Stimulated activated CD8-positive, alpha-beta memory T cell treated with anti-CD3 and anti-CD28 coated beads, Interleukin-15, amount 100 ng/mL, for 24 hours (primary cell): ENCODE data around the gene ETFA.
"Not testable (repeated sequence)": the region's sequence is repeated elsewhere in the genome, so short reads cannot be mapped to it uniquely, and the experiment has no call there.

Source experiments
- DNase-seq: peaks from one replicate; pipeline ENCODE4 v3.0.0-alpha.2; 2020; ENCODE audit warnings: low read depth

The ETFA gene

DNA sequence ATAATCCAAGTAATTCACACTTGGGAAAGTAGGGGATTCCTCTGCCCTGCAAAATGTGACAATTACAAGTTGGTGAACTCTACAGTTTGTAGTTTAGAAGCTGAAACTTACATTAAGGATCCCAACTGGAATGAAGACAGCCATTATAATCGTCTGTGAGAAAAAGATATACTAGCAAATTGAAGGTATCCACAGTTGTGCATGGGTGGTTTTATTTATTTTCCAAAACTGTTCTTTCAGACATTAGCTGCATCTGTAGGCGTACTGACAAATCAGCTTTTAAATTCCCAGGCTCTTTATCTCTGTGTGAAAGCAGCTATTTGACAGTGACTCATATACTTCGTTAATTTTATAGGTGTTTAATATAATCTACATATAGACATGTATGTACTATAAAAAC is 12.8 kb upstream of the ETFA start:
- DNase-seq: no peak

- DNase-seq: no peak
These were observed 10.3 kb upstream of the ETFA start for GRCh38 chr15:76321602-76322001.

DNA sequence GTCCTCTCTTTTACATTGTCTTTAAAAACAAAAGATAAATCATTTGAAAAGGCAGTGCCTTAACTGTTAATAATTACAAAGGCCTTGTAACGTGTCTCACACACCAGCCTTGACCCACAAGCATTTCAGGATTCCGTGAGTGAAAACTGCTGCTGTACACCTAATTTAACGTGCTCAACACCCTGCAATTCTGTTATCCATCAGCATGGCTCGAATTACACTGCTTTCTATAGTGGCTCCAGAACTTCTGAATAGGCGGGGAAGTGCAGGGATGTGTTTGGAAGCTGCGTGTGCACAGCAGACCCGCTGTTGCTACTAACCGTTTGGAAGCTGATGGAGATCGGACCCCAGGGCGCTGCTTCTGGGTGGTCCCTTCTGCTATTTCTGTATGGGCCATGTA is 9.9 kb upstream of the ETFA start:
- no peak for DNase-seq

- DNase-seq: no peak
These were observed 8.7 kb upstream of the ETFA start for GRCh38 chr15:76320012-76320411.

DNA sequence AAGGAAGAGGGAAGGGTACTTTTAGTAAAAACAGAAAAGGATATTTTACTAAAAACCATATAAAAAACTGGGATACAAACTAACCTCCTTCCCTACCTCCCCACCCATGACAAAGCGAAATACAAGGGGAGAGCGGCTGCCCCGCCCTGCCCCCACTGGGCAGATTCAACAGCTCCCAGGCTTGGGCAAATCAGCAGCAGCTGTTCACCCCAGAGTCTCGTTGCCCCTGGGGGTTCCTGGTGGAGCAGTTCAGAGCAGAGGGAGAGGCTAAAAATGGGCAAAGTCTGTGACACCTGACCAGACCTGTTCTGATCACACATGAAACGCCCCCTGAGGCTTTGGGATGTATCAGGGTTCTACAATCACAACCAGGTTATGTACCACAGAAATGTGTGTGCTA is 2.5 kb upstream of the ETFA start:
- no peak for DNase-seq

DNA sequence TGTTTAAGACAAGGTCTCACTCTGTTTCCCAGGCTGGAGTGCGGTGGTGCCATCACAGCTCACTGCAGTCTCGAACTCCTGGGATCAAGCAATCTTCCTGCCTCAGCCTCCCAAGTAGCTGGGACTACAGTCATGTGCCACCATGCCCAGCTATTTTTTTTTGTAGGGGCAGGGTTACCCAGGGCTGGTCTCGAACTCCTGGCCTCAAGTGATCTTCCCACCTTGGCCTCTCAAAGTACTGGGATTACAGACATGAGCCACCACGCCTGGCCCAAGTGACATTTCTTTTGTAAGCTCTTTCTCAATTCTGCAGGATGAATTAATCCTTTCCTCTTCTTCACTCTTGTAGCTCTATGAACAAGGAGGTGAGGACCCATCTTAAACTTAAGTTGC is 1.9 kb upstream of the ETFA start:
- not testable (repeated sequence) for DNase-seq

DNA sequence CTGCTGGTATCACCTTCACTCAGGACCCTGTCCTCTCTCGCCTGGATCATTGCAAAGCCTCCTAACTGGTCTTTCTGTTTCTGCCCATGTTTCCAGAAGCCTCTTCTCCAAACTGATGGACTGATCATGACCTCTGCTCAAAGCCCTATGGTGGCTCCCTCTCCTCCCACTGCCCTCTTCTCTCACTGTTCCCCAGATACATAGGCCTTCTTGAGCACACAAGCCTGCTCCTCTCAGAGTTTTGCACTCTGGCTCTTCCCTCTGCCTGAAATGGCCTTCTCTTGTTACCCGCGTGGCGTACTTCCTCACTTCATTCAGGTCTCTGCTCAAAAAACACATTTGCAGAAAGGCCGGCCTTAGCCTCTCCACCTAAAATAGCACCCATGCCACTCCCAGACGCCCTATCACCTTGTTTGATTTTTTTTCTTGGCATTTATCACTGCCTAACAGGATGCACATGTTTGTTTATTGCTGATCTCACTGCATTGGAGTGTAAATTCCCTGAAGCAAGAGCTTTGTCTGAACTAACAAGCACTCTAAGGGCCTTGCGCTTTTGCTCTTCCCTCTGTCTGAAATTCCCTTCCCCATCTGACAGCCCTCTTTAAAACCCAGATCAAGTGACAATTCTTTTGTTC is 1.4 kb upstream of the ETFA start:
- no peak for DNase-seq

DNA sequence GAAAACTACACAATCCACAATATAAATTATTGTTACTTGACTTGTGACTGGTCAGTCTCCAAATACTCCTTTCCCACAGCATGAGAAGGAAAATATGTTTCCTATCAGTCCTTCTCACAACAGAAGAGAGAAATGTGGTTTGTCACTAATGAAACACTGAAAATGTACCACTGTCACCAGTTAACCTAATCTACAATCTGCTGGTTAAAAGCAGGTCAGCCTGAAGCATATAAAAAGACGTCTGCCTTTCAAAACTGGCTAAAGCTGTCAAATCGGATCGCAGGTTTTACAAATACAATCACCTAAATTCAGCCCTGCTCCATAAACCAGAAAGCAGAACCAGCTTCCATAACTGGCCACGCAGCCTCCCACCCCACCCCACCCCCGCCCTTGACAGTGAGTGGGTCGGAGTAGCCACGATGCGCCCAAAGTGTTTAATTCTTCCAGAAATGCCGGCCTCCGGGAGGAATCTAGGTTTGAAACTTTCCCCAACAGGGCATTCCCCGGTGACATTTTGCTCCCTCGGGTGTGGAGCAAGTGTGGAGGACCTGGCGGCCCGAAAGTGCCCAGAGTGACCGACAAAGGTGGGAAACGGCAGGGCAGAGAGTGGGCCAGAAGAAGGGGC is 682 bp downstream of the ETFA start:
- DNase-seq: no peak

- no peak for DNase-seq
These were observed 1.5 kb downstream of the ETFA start for GRCh38 chr15:76309601-76310330.

DNA sequence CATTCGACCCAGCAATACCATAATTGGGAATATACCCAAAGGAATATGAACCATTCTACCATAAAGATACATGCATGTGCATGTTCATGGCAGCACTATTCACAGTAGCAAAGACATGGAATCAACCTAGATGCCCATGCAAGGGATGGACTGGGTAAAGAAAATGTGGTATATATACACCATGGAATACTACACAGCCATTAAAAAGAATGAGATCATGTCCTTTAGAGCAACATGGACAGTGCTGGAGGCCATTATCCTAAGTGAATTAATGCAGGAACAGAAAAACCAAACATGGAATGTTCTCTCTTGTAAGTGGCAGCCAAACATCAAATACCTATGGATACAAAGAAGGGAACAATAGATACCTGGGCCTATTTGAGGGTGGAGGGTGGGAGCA is 7.4 kb downstream of the ETFA start:
- DNase-seq: no peak

DNA sequence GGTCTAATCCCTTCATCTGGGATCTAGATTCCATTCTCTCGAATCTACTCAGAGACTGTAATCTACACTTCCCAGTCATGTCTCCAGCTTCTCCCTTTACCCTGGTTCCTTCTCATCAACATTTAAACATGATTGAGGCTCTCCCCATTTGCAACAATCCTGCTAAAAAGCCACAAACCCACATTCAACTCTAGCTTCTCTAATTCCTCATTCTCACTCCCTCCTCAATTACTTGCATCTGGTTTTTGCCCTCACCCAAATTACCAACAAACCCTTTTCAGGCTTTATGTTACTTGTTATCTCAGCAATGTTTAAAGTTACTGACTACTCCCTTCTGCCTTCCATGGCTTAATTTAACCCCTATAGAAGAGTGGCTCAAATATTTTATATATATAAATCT is 11.5 kb downstream of the ETFA start:
- no peak for DNase-seq

DNA sequence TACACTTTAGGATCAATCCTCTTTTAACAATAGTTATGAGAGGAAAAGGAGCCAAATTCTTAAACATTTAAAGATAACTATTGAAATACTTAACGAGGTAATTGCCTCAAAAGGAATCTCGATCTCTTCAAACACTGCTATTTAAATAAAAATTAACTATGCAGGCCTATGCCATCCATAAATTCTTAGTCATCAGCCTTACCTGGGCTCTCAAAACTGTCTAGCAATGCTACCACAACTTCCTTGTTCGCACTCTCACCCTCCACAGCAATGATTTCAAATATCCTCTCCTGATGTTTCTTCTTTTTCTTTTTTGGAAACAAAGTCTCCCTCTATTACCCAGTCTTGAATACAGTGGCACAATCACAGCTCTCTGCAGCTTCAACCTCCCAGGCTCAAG is 12.3 kb downstream of the ETFA start:
- DNase-seq: no peak

- not testable (repeated sequence) for DNase-seq
These were observed 13.3 kb downstream of the ETFA start for GRCh38 chr15:76297951-76298350.

DNA sequence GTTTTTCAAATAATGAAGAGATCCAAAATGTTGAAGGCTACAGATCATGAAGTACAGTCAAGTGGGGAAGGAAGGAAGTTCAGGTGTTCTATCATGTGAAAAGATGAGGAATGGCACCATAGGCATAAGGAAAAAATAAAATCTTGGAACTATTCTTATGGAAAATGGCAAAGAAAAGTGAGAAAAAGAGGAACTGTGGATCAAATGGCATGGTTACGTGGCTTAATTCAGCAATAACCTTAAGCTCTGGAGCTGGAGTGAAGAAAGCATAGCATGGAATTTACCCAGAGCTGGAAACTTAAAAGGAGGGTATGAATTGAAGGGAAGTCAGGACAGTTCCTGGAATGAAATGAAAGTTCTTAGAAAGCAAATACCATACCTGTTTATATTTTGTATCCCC is 14.4 kb downstream of the ETFA start:
- no peak for DNase-seq

GRCh38 chr15:76294463-76294862 is 16.8 kb downstream of the ETFA start:
- DNase-seq: not testable (repeated sequence)

- no peak for DNase-seq
These were observed 17.9 kb downstream of the ETFA start for GRCh38 chr15:76293361-76293760.

DNA sequence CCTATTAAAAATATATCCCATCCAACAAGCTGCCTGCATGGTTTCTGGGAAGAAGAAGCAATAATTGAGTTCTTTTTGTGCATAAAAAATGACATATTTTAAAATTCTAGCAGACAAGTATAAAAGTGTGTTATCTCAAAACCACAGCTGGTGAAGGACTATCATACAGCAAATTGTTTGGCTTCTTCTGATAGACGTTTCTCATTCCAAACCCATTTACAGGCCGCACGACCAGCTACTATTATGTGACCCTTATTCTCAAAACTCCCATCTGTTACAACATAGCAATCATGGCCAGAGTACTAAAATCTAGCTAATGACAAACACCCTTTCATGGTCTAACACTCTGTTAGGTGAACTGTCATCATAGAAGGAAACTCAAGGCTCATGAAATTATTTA is 21.7 kb downstream of the ETFA start:
- no peak for DNase-seq

DNA sequence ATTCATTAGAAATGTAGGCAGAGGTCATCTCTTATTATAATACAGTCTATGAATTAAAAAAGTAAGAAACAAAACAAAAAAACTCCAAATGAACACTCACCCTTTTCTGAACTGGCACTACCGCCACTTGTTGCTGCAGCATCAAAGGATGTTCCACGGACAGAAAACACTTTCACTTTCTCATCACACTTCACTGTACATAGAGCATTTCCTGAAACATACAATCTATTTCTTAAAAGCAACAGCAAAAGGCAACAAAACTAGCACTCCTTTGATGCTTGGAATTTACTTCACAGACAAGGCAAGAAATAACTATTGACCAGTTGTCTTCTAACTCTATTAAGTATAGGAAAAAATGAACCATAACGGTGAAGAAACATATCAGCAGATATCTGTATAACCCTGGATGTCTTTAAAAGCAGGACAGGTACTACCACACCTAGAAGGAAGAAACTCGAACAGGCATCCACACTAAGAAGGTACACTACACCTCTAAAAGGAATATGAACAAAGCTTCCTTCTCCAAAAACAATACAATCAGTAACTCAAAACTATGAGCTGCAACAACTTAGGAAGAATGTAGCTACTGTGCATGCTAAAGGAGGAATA is 24.9 kb downstream of the ETFA start:
- DNase-seq: no peak

GRCh38 chr15:76285241-76285825 is 25.9 kb downstream of the ETFA start:
- DNase-seq: no peak

GRCh38 chr15:76282465-76282864 is 28.8 kb downstream of the ETFA start:
- DNase-seq: no peak

- DNase-seq: no peak
These were observed 32.6 kb downstream of the ETFA start for GRCh38 chr15:76278651-76279050.

DNA sequence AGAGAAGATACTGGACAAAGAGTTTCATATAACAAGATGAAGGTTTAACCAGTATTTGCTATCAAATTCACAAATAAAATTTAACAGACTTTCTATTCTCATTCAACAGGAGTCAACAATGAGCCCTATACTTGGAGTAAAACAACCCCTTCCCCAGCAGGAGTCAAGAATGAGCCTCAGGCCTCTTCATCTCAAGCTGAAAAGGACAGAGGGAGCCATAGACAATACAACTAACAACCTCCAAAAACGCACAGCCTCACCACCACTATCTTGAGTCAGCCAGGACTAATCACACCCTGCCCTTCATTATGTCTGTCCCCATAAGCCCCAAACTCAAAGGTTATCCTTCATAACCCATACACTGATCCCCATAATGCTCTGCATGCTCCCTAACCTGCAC is 36.4 kb downstream of the ETFA start:
- no peak for DNase-seq

DNA sequence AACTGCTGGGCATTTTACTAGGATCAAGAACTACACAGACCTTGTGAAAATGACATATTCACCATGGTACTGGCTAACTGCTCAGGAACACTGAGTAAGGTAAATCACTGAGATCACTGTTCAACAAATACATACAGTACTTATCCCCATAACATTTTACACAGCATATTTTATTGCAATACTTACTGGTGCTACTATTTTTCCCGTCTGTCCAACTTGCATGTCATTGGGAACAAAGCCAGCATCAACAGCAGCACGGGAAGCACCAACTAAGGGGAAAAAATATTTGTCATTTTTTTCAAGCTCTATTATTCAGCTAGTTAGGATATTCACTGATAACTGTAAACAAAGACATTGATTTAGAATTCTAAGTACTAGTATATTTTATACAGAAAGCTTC is 37.0 kb downstream of the ETFA start:
- no peak for DNase-seq
